Prostate gland (tissue), 2 donors: ENCODE results near the gene SNX32. TPM values are rescaled to one million over a fixed set of nuclear protein-coding genes. Genes with fewer than 3 reads are reported as not detected.
"Not testable (repeated sequence)": the region's sequence is repeated elsewhere in the genome, so short reads cannot be mapped to it uniquely, and the experiment has no call there.

ENCODE experiments used
- DNase-seq: peaks from one replicate; pipeline ENCODE4 v3.0.0-alpha.2; 2019; ENCODE audit warnings: low spot score
- H3K27ac ChIP-seq, 2 donors: fragments of 200-600 bp; sonication (generic); 2 replicates each; pipeline ENCODE4 v1.5.1; 2017 to 2019
- H3K27me3 ChIP-seq: fragments of 200-600 bp; sonication (generic); replicated peaks from 2 replicates; pipeline ENCODE4 v1.5.1; 2019; ENCODE audit not compliant: insufficient read depth
- H3K36me3 ChIP-seq, 2 donors: fragments of 200-600 bp; sonication (generic); 1 replicate in 1 of 2; 2 replicates in 1 of 2; pipeline versions ENCODE4 v1.5.1 to v1.8.1; 2017 to 2019
- H3K4me1 ChIP-seq: fragments of 200-600 bp; sonication (generic); replicated peaks from 2 replicates; pipeline ENCODE4 v1.5.1; 2019
- H3K4me3 ChIP-seq, 2 donors: fragments of 200-600 bp; sonication (generic); 2 replicates each; pipeline ENCODE4 v1.5.1; 2017 to 2019
- H3K9me3 ChIP-seq: fragments of 200-600 bp; sonication (generic); 2 replicates; pipeline ENCODE4 v1.5.1; 2017
- POLR2A ChIP-seq: fragments of 450-650 bp; IDR thresholded peaks from one replicate; pipeline ENCODE4 v1.6.1; 2016; ENCODE audit warnings: antibody characterized with exemption, mild to moderate bottlenecking
- POLR2AphosphoS5 ChIP-seq: sonication (generic); formaldehyde crosslinking; IDR thresholded peaks from one replicate; pipeline ENCODE4 v1.6.1; 2017; ENCODE audit warnings: antibody characterized with exemption
- WGBS: methylation state at CpG from one replicate; pipeline ENCODE4 v1.1.5; 2018; 5-methylcytosine and 5-hydroxymethylcytosine counted together
- intact Hi-C: fragments of 100-400 bp; cut with DNase I; formaldehyde crosslinking; loops from one replicate; pipeline ENCODE4 v1.14.2; 2022
- total RNA-seq, 2 donors: library from RNA; depleted of rRNA; stranded (reverse); fragments of >200 nt; gene quantifications; one replicate each; pipeline ENCODE4 v1.1.0, GENCODE V29; 2016
- TF ChIP-seq, protein P1 (sequence below), 4 experiments: fragments of 200-600 bp in 2 of 4; fragments of 450-650 bp in 2 of 4; sonication (generic) in 2 of 4; IDR thresholded peaks; 1 replicate in 3 of 4; 2 replicates in 1 of 4; pipeline ENCODE4 v1.5.1; 2016 to 2019; ENCODE audit warnings: antibody characterized with exemption in 4 of 4, mild to moderate bottlenecking in 2 of 4, moderate library complexity in 2 of 4

SNX32 gene
- total RNA-seq, 2 donors from 2014 or later, result 0.91 TPM; not detected in 1

DNA sequence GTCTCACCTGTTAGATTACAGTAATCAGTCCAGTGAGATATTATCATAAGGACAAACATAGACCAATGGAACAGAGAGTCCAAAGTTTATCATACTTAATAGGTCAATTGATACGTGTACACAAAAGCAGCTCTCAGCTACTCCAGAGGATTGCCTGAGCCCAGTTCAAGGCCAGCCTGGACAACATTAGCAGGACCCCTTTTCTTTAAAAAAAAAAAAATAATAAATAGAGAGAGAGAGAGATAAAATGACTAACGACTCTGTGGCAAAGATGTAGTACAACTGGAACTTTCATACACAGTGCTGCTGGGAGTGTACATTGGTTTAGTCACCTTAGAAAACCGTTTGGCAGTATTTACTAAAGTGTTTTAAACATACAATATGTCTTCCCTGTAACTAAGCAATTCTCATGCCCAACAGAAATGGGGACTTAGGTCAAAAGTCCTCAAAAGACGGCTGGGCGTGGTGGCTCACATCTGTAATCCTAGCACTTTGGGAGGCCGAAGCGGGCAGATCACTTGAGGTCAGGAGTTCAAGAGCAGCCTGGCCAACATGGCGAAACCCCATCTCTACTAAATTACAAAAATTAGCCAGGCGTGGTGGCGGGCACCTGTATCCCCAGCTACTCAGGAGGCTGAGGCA, 10.6 kb downstream of the SNX32 start:
- Histone ChIP-seq H3K4me1 (no peaks in the 10 kb centered on the region), H3K9me3 (no peaks in the 10 kb centered on the region), H3K27me3 (no peaks in the 10 kb centered on the region), H3K27ac (no peak overlapping the region), H3K36me3 (no peaks in the 10 kb centered on the region), H3K4me3 (no peak overlapping the region)
- TF ChIP-seq POLR2AphosphoS5 (no peak), POLR2A (no peak)
- TF ChIP-seq, protein P1, sequence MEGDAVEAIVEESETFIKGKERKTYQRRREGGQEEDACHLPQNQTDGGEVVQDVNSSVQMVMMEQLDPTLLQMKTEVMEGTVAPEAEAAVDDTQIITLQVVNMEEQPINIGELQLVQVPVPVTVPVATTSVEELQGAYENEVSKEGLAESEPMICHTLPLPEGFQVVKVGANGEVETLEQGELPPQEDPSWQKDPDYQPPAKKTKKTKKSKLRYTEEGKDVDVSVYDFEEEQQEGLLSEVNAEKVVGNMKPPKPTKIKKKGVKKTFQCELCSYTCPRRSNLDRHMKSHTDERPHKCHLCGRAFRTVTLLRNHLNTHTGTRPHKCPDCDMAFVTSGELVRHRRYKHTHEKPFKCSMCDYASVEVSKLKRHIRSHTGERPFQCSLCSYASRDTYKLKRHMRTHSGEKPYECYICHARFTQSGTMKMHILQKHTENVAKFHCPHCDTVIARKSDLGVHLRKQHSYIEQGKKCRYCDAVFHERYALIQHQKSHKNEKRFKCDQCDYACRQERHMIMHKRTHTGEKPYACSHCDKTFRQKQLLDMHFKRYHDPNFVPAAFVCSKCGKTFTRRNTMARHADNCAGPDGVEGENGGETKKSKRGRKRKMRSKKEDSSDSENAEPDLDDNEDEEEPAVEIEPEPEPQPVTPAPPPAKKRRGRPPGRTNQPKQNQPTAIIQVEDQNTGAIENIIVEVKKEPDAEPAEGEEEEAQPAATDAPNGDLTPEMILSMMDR (IDR thresholded peaks at IDR 0.05), result no peak
- DNase-seq, result no peak
- WGBS, result 79% methylated on average over 10 of the region's 10 CpGs
- intact Hi-C loops, result no loop called here

DNA sequence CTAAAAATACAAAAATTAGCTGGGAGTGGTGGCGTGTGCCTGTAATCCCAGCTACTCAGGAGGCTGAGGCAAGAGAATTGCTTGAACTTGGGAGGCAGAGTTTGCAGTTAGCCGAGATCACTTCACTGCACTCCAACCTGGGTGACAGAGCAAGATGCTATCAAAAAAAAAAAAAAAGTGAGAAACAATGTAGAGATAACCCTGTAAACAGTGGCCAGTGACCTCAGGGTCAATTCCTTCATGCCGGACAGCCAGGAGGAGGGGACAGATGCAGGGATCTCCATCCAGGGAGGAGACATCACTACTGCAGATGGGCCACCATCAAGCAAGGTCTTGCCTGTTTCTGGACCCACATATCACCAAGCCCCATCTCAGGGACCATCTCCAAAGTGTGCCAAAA, 14.0 kb downstream of the SNX32 start:
- Histone ChIP-seq H3K4me1 (no peaks in the 10 kb centered on the region), H3K27ac (no peak overlapping the region), H3K9me3 (no peaks in the 10 kb centered on the region), H3K36me3 (peaks cover 0 to 9% of the 10 kb centered on the region in 2 donors), H3K27me3 (no peaks in the 10 kb centered on the region), H3K4me3 (no peak overlapping the region)
- TF ChIP-seq, protein P1 (IDR thresholded peaks at IDR 0.05), result no peak
- TF ChIP-seq POLR2AphosphoS5, result no peak
- TF ChIP-seq POLR2A, result no peak
- intact Hi-C loops, result no loop called here
- no peak for DNase-seq
- WGBS, result 77% methylated on average over 3 of the region's 3 CpGs

DNA sequence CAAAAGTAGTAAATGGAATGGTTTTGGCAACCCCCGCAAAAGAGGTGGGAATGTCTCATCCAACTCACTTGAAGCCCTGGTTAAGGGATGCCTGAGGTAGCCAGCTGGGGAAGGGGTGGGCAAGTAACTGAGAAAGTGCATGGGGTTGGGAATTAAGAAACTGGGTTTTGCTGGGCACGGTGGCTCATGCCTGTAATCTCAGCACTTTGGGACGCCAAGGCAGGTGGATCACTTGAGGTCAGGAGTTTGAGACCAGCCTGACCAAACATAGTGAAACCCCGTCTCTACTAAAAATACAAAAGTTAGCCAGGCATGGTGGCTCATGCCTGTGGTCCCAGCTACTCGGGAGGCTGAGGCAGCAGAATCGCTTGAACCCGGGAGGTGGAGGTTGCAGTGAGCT, 14.9 kb downstream of the SNX32 start:
- DNase-seq, intact Hi-C loops, H3K9me3 ChIP-seq, H3K4me3 ChIP-seq, H3K27me3 ChIP-seq, H3K4me1 ChIP-seq, H3K27ac ChIP-seq: not testable (repeated sequence)
- H3K36me3 ChIP-seq, result peaks cover 0 to 12% of the 10 kb centered on the region in 2 donors
- 57% methylated on average over 7 of the region's 7 CpGs for WGBS

- H3K27me3 ChIP-seq, result no peaks in the 10 kb centered on the region
- H3K36me3 ChIP-seq, result peaks cover 0 to 19% of the 10 kb centered on the region in 2 donors
- H3K4me3 ChIP-seq, result no peak overlapping the region
- H3K4me1 ChIP-seq, result no peaks in the 10 kb centered on the region
- intact Hi-C loops, result no loop called here
- 54% methylated on average over 8 of the region's 8 CpGs for WGBS
- TF ChIP-seq POLR2A, result no peak
- TF ChIP-seq POLR2AphosphoS5, result no peak
- TF ChIP-seq, protein P1 (IDR thresholded peaks at IDR 0.05), result no peak
- H3K27ac ChIP-seq, result no peak overlapping the region
- H3K9me3 ChIP-seq, result no peaks in the 10 kb centered on the region
- DNase-seq, result no peak
These were observed 15.6 kb downstream of the SNX32 start for GRCh38 chr11:65849366-65849765.

- no peak overlapping the region for H3K27ac ChIP-seq
- TF ChIP-seq POLR2A, result no peak
- TF ChIP-seq, protein P1 (IDR thresholded peaks at IDR 0.05), result no peak
- TF ChIP-seq POLR2AphosphoS5, result no peak
- DNase-seq, result no peak
- H3K4me3 ChIP-seq, result no peak overlapping the region
- intact Hi-C loops, result no loop called here
- no peaks in the 10 kb centered on the region for H3K27me3 ChIP-seq
- H3K4me1 ChIP-seq, result no peaks in the 10 kb centered on the region
- WGBS, result 44% methylated on average over 16 of the region's 16 CpGs
- H3K9me3 ChIP-seq, result no peaks in the 10 kb centered on the region
- peaks cover 0 to 21% of the 10 kb centered on the region in 2 donors for H3K36me3 ChIP-seq
These were observed 16.0 kb downstream of the SNX32 start for GRCh38 chr11:65849771-65850216.
